HepG2 (cell line): ENCODE measurements around the gene NEK11. TPM values are rescaled to one million over a fixed set of nuclear protein-coding genes. Genes with fewer than 3 reads are reported as not detected.

Experiments
- ATAC-seq: fragments of 200-7000 bp; cut with Tn5 transposase; 3 replicates; pipeline ENCODE4 v1.9.1; 2020; ENCODE audit warnings: mild to moderate bottlenecking, moderate library complexity
- BruUV-seq: library from RNA; stranded (reverse); fragments of 400-500 nt; replicated peaks from 2 replicates; lab custom pipeline; 2021; lab: Mats Ljungman, UMichigan
- CTCF ChIA-PET: fragments of 300-600 bp; formaldehyde crosslinking; extraction: SDS; loops from one replicate; lab custom pipeline; 2021; ENCODE audit warnings: low total read pairs, inconsistent platforms, low intra/inter-chr PET ratio; lab: Yijun Ruan, JAX
- POLR2A ChIA-PET: fragments of 350-600 bp; sonication (Branson Sonifier 250); formaldehyde crosslinking; loops from one replicate; lab custom pipeline; 2020; ENCODE audit warnings: antibody characterized with exemption, inconsistent platforms; lab: Yijun Ruan, JAX
- DNase-seq: peaks from one replicate; pipeline ENCODE4 v3.0.0-alpha.2; 2015; ENCODE audit warnings: low spot score
- FAIRE-seq: peaks from 3 replicates; lab custom pipeline; 2011; peaks lifted over from hg19 to GRCh38; lab: Jason Lieb, UNC
- H2AFZ ChIP-seq: one replicate; pipeline ENCODE4 v1.6.1; 2011; ENCODE audit warnings: low read length, inconsistent platforms
- H3K27ac ChIP-seq: fragments of 300-600 bp; 3 replicates; pipeline ENCODE4 v1.8.0; 2011; ENCODE audit warnings: mixed run types, mild to moderate bottlenecking, mixed read lengths, low read length, inconsistent platforms; ENCODE audit not compliant: insufficient read depth; ENCODE audit errors: extremely low read length
- H3K27me3 ChIP-seq, 2 experiments: fragments of 200-600 bp in 1 of 2; 2 replicates in 1 of 2; 3 replicates in 1 of 2; pipeline versions ENCODE4 v1.6.0 to v1.8.0; 2011; ENCODE audit warnings: low read length in 2 of 2, mild to moderate bottlenecking in 2 of 2, moderate library complexity in 2 of 2, inconsistent platforms in 1 of 2; ENCODE audit not compliant: insufficient read depth in 2 of 2, control insufficient read depth in 1 of 2
- H3K36me3 ChIP-seq, 2 experiments: fragments of 200-600 bp in 1 of 2; replicated peaks in 1 of 2; 2 replicates in 1 of 2; 3 replicates in 1 of 2; pipeline versions ENCODE4 v1.5.1 to v1.8.0; 2011; ENCODE audit warnings: low read length in 2 of 2, inconsistent platforms in 1 of 2; ENCODE audit not compliant: insufficient read depth in 2 of 2, control insufficient read depth in 1 of 2
- H3K4me1 ChIP-seq: 2 replicates; pipeline ENCODE4 v1.5.1; 2012; ENCODE audit warnings: low read length, inconsistent platforms; ENCODE audit not compliant: insufficient read depth
- H3K4me2 ChIP-seq: 2 replicates; pipeline ENCODE4 v1.6.0; 2011; ENCODE audit warnings: low read depth, low read length, inconsistent platforms
- H3K4me3 ChIP-seq, 3 experiments: fragments of 200-600 bp in 1 of 3; sonication (generic), shearing (Covaris generic) in 1 of 3; replicated peaks in 1 of 3; 2 replicates each; pipeline ENCODE4 v1.5.1; 2011 to 2016; ENCODE audit warnings: low read length in 3 of 3, inconsistent platforms in 2 of 3, low read depth in 2 of 3, mild to moderate bottlenecking in 2 of 3, control low read depth in 1 of 3, mixed read lengths in 1 of 3; ENCODE audit not compliant: insufficient read depth in 1 of 3
- H3K79me2 ChIP-seq: one replicate; pipeline ENCODE4 v1.6.1; 2011; ENCODE audit warnings: low read length, inconsistent platforms; ENCODE audit not compliant: insufficient read depth
- H3K9ac ChIP-seq: 2 replicates; pipeline ENCODE4 v1.6.0; 2011; ENCODE audit warnings: mild to moderate bottlenecking, low read depth, low read length, inconsistent platforms; ENCODE audit not compliant: insufficient read depth
- H3K9me3 ChIP-seq: 2 replicates; pipeline ENCODE4 v1.5.1; 2012; ENCODE audit warnings: mild to moderate bottlenecking, low read length
- H4K20me1 ChIP-seq: 2 replicates; pipeline ENCODE4 v1.6.0; 2011; ENCODE audit warnings: inconsistent platforms, mild to moderate bottlenecking, low read length, moderate library complexity; ENCODE audit not compliant: insufficient read depth
- AKAP8 ChIP-seq: sonication (generic); formaldehyde crosslinking; IDR thresholded peaks from 2 replicates; pipeline ENCODE4 v1.5.1; 2020; ENCODE audit warnings: mild to moderate bottlenecking, missing genetic modification reagents
- GLI4 ChIP-seq: sonication (generic); formaldehyde crosslinking; IDR thresholded peaks from 2 replicates; pipeline ENCODE4 v1.5.1; 2020; ENCODE audit warnings: missing genetic modification reagents, mild to moderate bottlenecking, moderate library complexity, borderline replicate concordance
- HNF1B ChIP-seq: sonication (generic); formaldehyde crosslinking; IDR thresholded peaks from 2 replicates; pipeline ENCODE4 v1.5.1; 2020; ENCODE audit warnings: mild to moderate bottlenecking, moderate library complexity, missing genetic modification reagents
- HNRNPLL ChIP-seq: fragments of 200-400 bp; formaldehyde crosslinking; IDR thresholded peaks from 2 replicates; pipeline ENCODE4 v1.6.1; 2017; ENCODE audit warnings: mild to moderate bottlenecking, low read depth, low read length; ENCODE audit not compliant: poor library complexity, severe bottlenecking
- HOXA9 ChIP-seq: sonication (generic); formaldehyde crosslinking; IDR thresholded peaks from 2 replicates; pipeline ENCODE4 v1.8.1; 2022; ENCODE audit warnings: missing genetic modification reagents, mild to moderate bottlenecking, moderate library complexity, borderline replicate concordance
- KDM4B ChIP-seq: sonication (generic); formaldehyde crosslinking; IDR thresholded peaks from 2 replicates; pipeline ENCODE4 v1.4.0; 2020; ENCODE audit warnings: missing genetic modification reagents
- MAX ChIP-seq: IDR thresholded peaks from 2 replicates; pipeline ENCODE4 v1.6.1; 2012; ENCODE audit warnings: inconsistent platforms
- TSC22D2 ChIP-seq: sonication (generic); formaldehyde crosslinking; IDR thresholded peaks from 2 replicates; pipeline ENCODE4 v1.5.1; 2020; ENCODE audit warnings: missing genetic modification reagents, mild to moderate bottlenecking, borderline replicate concordance
- ZNF160 ChIP-seq: sonication (generic); formaldehyde crosslinking; IDR thresholded peaks from 2 replicates; pipeline ENCODE4 v1.8.0; 2022; ENCODE audit warnings: mild to moderate bottlenecking, inconsistent platforms, missing genetic modification reagents
- ZNF281 ChIP-seq: sonication (generic); formaldehyde crosslinking; IDR thresholded peaks from 2 replicates; pipeline ENCODE4 v1.4.0; 2020; ENCODE audit warnings: missing genetic modification reagents, borderline replicate concordance
- ZNF329 ChIP-seq: sonication (generic); formaldehyde crosslinking; IDR thresholded peaks from 2 replicates; pipeline ENCODE4 v1.9.0; 2021; ENCODE audit warnings: low read depth, mild to moderate bottlenecking, missing genetic modification reagents
- ZNF343 ChIP-seq: sonication (generic); formaldehyde crosslinking; IDR thresholded peaks from 2 replicates; pipeline ENCODE4 v1.4.0; 2020; ENCODE audit warnings: mild to moderate bottlenecking, missing genetic modification reagents
- ZNF580 ChIP-seq: IDR thresholded peaks from 2 replicates; pipeline ENCODE4 v1.6.1; 2016; ENCODE audit warnings: low read depth, borderline replicate concordance
- ZXDC ChIP-seq: sonication (generic); formaldehyde crosslinking; IDR thresholded peaks from 2 replicates; pipeline ENCODE4 v1.5.0; 2020; ENCODE audit warnings: mild to moderate bottlenecking, missing genetic modification reagents
- WGBS: methylation state at CpG from one replicate; pipeline ENCODE4 v1.1.6; 2017; ENCODE audit warnings: low lambda C conversion rate; 5-methylcytosine and 5-hydroxymethylcytosine counted together
- in situ Hi-C: cut with HindIII; loops from 2 replicates; pipeline ENCODE4 v1.10.0; 2017; ENCODE audit warnings: low pct_unique_long_range_greater_than_20kb; ENCODE audit not compliant: extremely low pct_ligation_motif_present
- intact Hi-C: fragments of 100-400 bp; cut with micrococcal nuclease; formaldehyde crosslinking; loops from one replicate; pipeline ENCODE4 v1.10.0; 2022; ENCODE audit not compliant: unreplicated experiment
- polyA plus RNA-seq, 8 experiments: library from polyadenylated mRNA; depleted of rRNA in 3 of 8; stranded (reverse) in 7 of 8; unstranded in 1 of 8; fragments of >200 nt; fragmentation: Illumina TruSeq in 4 of 8; extraction: Trizol in 4 of 8; gene quantifications; 2 replicates each; pipeline versions ENCODE4 v1.2.1 to v1.2.3, GENCODE V29; 2011 to 2016; ENCODE audit warnings: low read depth in 4 of 8, missing spikeins in 1 of 8, mixed read lengths in 1 of 8; ENCODE audit not compliant: insufficient read depth in 1 of 8
- total RNA-seq, 5 experiments: library from RNA; depleted of rRNA; stranded (reverse); fragments of >200 nt; fragmentation: Illumina TruSeq; extraction: Trizol; gene quantifications; 2 replicates each; pipeline ENCODE4 v1.2.3, GENCODE V29; 2016; ENCODE audit warnings: low read depth in 1 of 5

NEK11 gene
- total and polyA plus RNA-seq, 2 of the 13 experiments (the other 11 are each of a cell fraction or from before 2014, with no cell fraction given) = 0.95 to 2.2 TPM

GRCh38 chr3:131218196-131218595 lies 191.5 kb downstream of the NEK11 start (continued):
- no peak for TF ChIP-seq ZNF281
- no peak for TF ChIP-seq ZNF160 (CRISPR knock-in tag)
- TF ChIP-seq HNRNPLL = no peak
- TF ChIP-seq HNF1B (CRISPR knock-in tag) = no peak

GRCh38 chr3:131221731-131222130 lies 195.1 kb downstream of the NEK11 start:
- H3K9ac ChIP-seq = no peak overlapping the region
- H3K27me3 ChIP-seq = no peaks in the 10 kb centered on the region
- H3K4me1 ChIP-seq = no peaks in the 10 kb centered on the region
- H3K4me2 ChIP-seq = no peak overlapping the region
- no peaks in the 10 kb centered on the region for H3K36me3 ChIP-seq
- BruUV-seq = no TSS peak
- no peak for FAIRE-seq
- TF ChIP-seq ZNF329 (CRISPR knock-in tag) = no peak
- TF ChIP-seq TSC22D2 = no peak
- no peak for TF ChIP-seq HOXA9
- TF ChIP-seq GLI4 (CRISPR knock-in tag) = no peak
- TF ChIP-seq ZXDC (CRISPR knock-in tag) = no peak
- TF ChIP-seq MAX = no peak
- no peak for TF ChIP-seq ZNF580 (CRISPR knock-in tag)
- no peak for TF ChIP-seq ZNF343
- TF ChIP-seq KDM4B (CRISPR knock-in tag) = no peak
- no peak for TF ChIP-seq AKAP8 (CRISPR knock-in tag)
- H2AFZ ChIP-seq = no peak overlapping the region
- ChIA-PET CTCF (no interaction called here), POLR2A (no interaction called here)
- H3K27ac ChIP-seq = no peak overlapping the region
- H3K79me2 ChIP-seq = no peaks in the 10 kb centered on the region
- no peaks in the 10 kb centered on the region for H3K9me3 ChIP-seq
- intact Hi-C loops = no loop called here
- DNase-seq = no peak
- H3K4me3 ChIP-seq = no peak overlapping the region
- whole genome bisulfite sequencing = 10% methylated on average over 4 of the region's 4 CpGs
- in situ Hi-C loops = no loop called here
- H4K20me1 ChIP-seq = no peaks in the 10 kb centered on the region
- ATAC-seq = no peak
